Stimulated activated CD4-positive, alpha-beta T cell treated with anti-CD3 and anti-CD28 coated beads, TNF-alpha, amount 100 ng/mL, for 1 hour (primary cell): ENCODE measurements around the gene DOCK7.
A peak's percentile ranks its signal among the peaks of the same experiment; 100 is the strongest.

Experiments used
- DNase-seq, 3 donors: peaks; one replicate each; pipeline ENCODE4 v3.0.0-alpha.2; 2020; ENCODE audit warnings: low read depth in 3 of 3, low spot score in 1 of 3

The DOCK7 gene

GRCh38 chr1:62462370-62462769, 225.8 kb downstream of the DOCK7 start:
- no peak for DNase-seq

- no peak for DNase-seq
Measured at GRCh38 chr1:62457955-62458354, 230.2 kb downstream of the DOCK7 start.

- DNase-seq: no peak
Measured at GRCh38 chr1:62452951-62453350, 235.2 kb downstream of the DOCK7 start.

GRCh38 chr1:62450301-62450700, 237.9 kb downstream of the DOCK7 start:
- no peak for DNase-seq

- DNase-seq: no peak
Measured at GRCh38 chr1:62448221-62448933, 239.8 kb downstream of the DOCK7 start.

- no peak for DNase-seq
Measured at GRCh38 chr1:62444701-62445100, 243.5 kb downstream of the DOCK7 start.

- no peak for DNase-seq
Measured at GRCh38 chr1:62439652-62440371, 248.4 kb downstream of the DOCK7 start.

- DNase-seq: no peak
Measured at GRCh38 chr1:62438163-62438562, 250.0 kb downstream of the DOCK7 start.

- DNase-seq: peak; percentile 0 to 24 (median 10)
Measured at GRCh38 chr1:62437273-62437940, 250.8 kb downstream of the DOCK7 start.

- DNase-seq: peak; percentile 88 to 95 (median 93)
Measured at GRCh38 chr1:62436466-62437272, 251.5 kb downstream of the DOCK7 start, which contains the start of gene USP1. TSS of gene USP1 (plus strand) at chr1:62437049. CDS start at chr1:62439868, 2,819 bp downstream.

GRCh38 chr1:62436039-62436465, 252.1 kb downstream of the DOCK7 start:
- DNase-seq: peak in 2 of 3 donors; percentile 88 to 95

- no peak for DNase-seq
Measured at GRCh38 chr1:62435231-62436038, 252.8 kb downstream of the DOCK7 start.

- no peak for DNase-seq
Measured at GRCh38 chr1:62434618-62435001, 253.6 kb downstream of the DOCK7 start.

- DNase-seq: no peak
Measured at GRCh38 chr1:62433861-62434617, 254.1 kb downstream of the DOCK7 start.

- no peak for DNase-seq
Measured at GRCh38 chr1:62429581-62429980, 258.6 kb downstream of the DOCK7 start.

- no peak for DNase-seq
Measured at GRCh38 chr1:62428351-62428750, 259.8 kb downstream of the DOCK7 start.

- no peak for DNase-seq
Measured at GRCh38 chr1:62426794-62427193, 261.4 kb downstream of the DOCK7 start.

GRCh38 chr1:62426237-62426636, 261.9 kb downstream of the DOCK7 start:
- DNase-seq: no peak

- no peak for DNase-seq
Measured at GRCh38 chr1:62425041-62425440, 263.1 kb downstream of the DOCK7 start.

GRCh38 chr1:62424411-62424810, 263.8 kb downstream of the DOCK7 start:
- DNase-seq: no peak
